ENCODE measurements around the gene MEX3A. TPM values are rescaled to one million over a fixed set of nuclear protein-coding genes. Genes with fewer than 3 reads are reported as not detected.

Gene MEX3A
- total RNA-seq, 3 donors from 2014 or later = 0.32 to 2.5 (median 0.66) TPM

- intact Hi-C loops (cut with DNase I, micrococcal nuclease) = loop anchor here in 1 of 2 donors (5.0 kb wide), 1 partner anchor 33 kb away; no protein-coding TSS in a partner anchor
- ATAC-seq (no peak), DNase-seq (no peak)
- no peak overlapping the region for H3K4me3 ChIP-seq
- H3K36me3 ChIP-seq (ENCODE audit: low read depth) = no peaks in the 10 kb centered on the region
- no peaks in the 10 kb centered on the region for H3K9me3 ChIP-seq
- no peak for TF ChIP-seq CTCF (IDR thresholded peaks at IDR 0.05)
- H3K4me1 ChIP-seq (ENCODE audit: low read depth) = peaks cover 65% of the 10 kb centered on the region
Observed at GRCh38 chr1:156099282-156099681, 17.0 kb upstream of the MEX3A start.

- DNase-seq (no peak), ATAC-seq (no peak)
- TF ChIP-seq CTCF (IDR thresholded peaks at IDR 0.05) = no peak
- Histone ChIP-seq H3K4me3 (no peak overlapping the region), H3K4me1 (ENCODE audit: low read depth) (peaks cover 60% of the 10 kb centered on the region), H3K36me3 (ENCODE audit: low read depth) (no peaks in the 10 kb centered on the region), H3K9me3 (no peaks in the 10 kb centered on the region)
- intact Hi-C loops (cut with DNase I, micrococcal nuclease) = loop anchor here in 1 of 2 donors (5.0 kb wide), 1 partner anchor 34 kb away; no protein-coding TSS in a partner anchor
Observed at GRCh38 chr1:156098784-156099183, 16.5 kb upstream of the MEX3A start.

GRCh38 chr1:156097499-156098178, 15.4 kb upstream of the MEX3A start:
- DNase-seq (no peak), ATAC-seq (no peak)
- intact Hi-C loops (cut with DNase I, micrococcal nuclease) = loop anchor here in 1 of 2 donors (5.0 kb wide), 1 partner anchor 35 kb away; no protein-coding TSS in a partner anchor
- Histone ChIP-seq H3K9me3 (no peaks in the 10 kb centered on the region), H3K36me3 (ENCODE audit: low read depth) (no peaks in the 10 kb centered on the region), H3K4me1 (ENCODE audit: low read depth) (peaks cover 48% of the 10 kb centered on the region), H3K4me3 (no peak overlapping the region)
- TF ChIP-seq CTCF (IDR thresholded peaks at IDR 0.05) = no peak

- TF ChIP-seq CTCF (IDR thresholded peaks at IDR 0.05) = peak; percentile 95
- H3K36me3 ChIP-seq (ENCODE audit: low read depth) = no peaks in the 10 kb centered on the region
- H3K4me1 ChIP-seq (ENCODE audit: low read depth) = peaks cover 40% of the 10 kb centered on the region
- no peaks in the 10 kb centered on the region for H3K9me3 ChIP-seq
- peak; percentile 86 for ATAC-seq
- intact Hi-C loops (cut with DNase I, micrococcal nuclease) = loop anchor here in 1 of 2 donors (5.0 kb wide), 1 partner anchor 35 kb away; no protein-coding TSS in a partner anchor
- peak; percentile 90 to 95 (median 93) for DNase-seq
- no peak overlapping the region for H3K4me3 ChIP-seq
Observed at GRCh38 chr1:156096640-156097391, 14.6 kb upstream of the MEX3A start.

GRCh38 chr1:156095906-156096508, 13.7 kb upstream of the MEX3A start:
- H3K36me3 ChIP-seq (ENCODE audit: low read depth) = no peaks in the 10 kb centered on the region
- DNase-seq = no peak
- no peak overlapping the region for H3K4me3 ChIP-seq
- H3K4me1 ChIP-seq (ENCODE audit: low read depth) = peaks cover 33% of the 10 kb centered on the region
- no peaks in the 10 kb centered on the region for H3K9me3 ChIP-seq
- intact Hi-C loops (cut with DNase I, micrococcal nuclease) = loop anchor here in 1 of 2 donors (5.0 kb wide), 1 partner anchor 36 kb away; no protein-coding TSS in a partner anchor
- ATAC-seq = no peak
- no peak for TF ChIP-seq CTCF (IDR thresholded peaks at IDR 0.05)

Data from mucosa of descending colon (tissue), 3 donors.